Breast epithelium (tissue), 4 donors: ENCODE results near the gene LASP1NB.

ENCODE experiments used
- DNase-seq, 2 donors: peaks; one replicate each; pipeline ENCODE4 v3.0.0-alpha.2; 2019; ENCODE audit warnings: low spot score in 2 of 2
- H3K27ac ChIP-seq, 2 donors: fragments of 200-600 bp; sonication (generic) in 1 of 2; one replicate each; pipeline ENCODE4 v1.5.1; 2016 to 2019; ENCODE audit warnings: mild to moderate bottlenecking in 1 of 2
- H3K27me3 ChIP-seq, 2 donors: fragments of 200-600 bp; sonication (generic) in 1 of 2; one replicate each; pipeline versions ENCODE4 v1.5.1 to v1.6.0; 2017 to 2019; ENCODE audit warnings: control low read depth in 1 of 2, mild to moderate bottlenecking in 1 of 2
- H3K36me3 ChIP-seq: fragments of 200-600 bp; one replicate; pipeline ENCODE4 v1.5.1; 2019
- H3K4me1 ChIP-seq, 2 donors: fragments of 200-600 bp; sonication (generic); one replicate each; pipeline ENCODE4 v1.5.1; 2016 to 2019; ENCODE audit warnings: control low read depth in 1 of 2
- H3K4me3 ChIP-seq, 3 donors: fragments of 200-600 bp; sonication (generic); 1 replicate in 2 of 3; 2 replicates in 1 of 3; pipeline ENCODE4 v1.5.1; 2016 to 2019; ENCODE audit warnings: mild to moderate bottlenecking in 3 of 3, moderate library complexity in 2 of 3
- H3K9me3 ChIP-seq, 2 donors: fragments of 200-600 bp; sonication (generic) in 1 of 2; one replicate each; pipeline ENCODE4 v1.5.1; 2016 to 2019; ENCODE audit warnings: control low read depth in 1 of 2
- CTCF ChIP-seq, 3 donors: fragments of 450-650 bp; IDR thresholded peaks; one replicate each; pipeline ENCODE4 v1.5.1; 2016 to 2017; ENCODE audit warnings: antibody characterized with exemption in 3 of 3, mild to moderate bottlenecking in 3 of 3, moderate library complexity in 3 of 3
- POLR2A ChIP-seq: fragments of 450-650 bp; IDR thresholded peaks from one replicate; pipeline ENCODE4 v1.6.1; 2016; ENCODE audit warnings: antibody characterized with exemption, mild to moderate bottlenecking, moderate library complexity
- POLR2AphosphoS5 ChIP-seq, 3 donors: sonication (generic); formaldehyde crosslinking; IDR thresholded peaks; one replicate each; pipeline ENCODE4 v1.6.1; 2017; ENCODE audit warnings: antibody characterized with exemption in 3 of 3
- intact Hi-C: fragments of 100-400 bp; cut with DNase I; formaldehyde crosslinking; loops from one replicate; pipeline ENCODE4 v1.15.1; 2023; ENCODE audit warnings: low total_unique reads

LASP1NB gene

GRCh38 chr17:38958326-38958725 is 32.9 kb downstream of the LASP1NB start:
- DNase-seq = no peak
- intact Hi-C loops = no loop called here
- H3K27me3 ChIP-seq = no peaks in the 10 kb centered on the region
- H3K4me3 ChIP-seq = no peak overlapping the region
- H3K36me3 ChIP-seq = no peaks in the 10 kb centered on the region
- no peaks in the 10 kb centered on the region for H3K9me3 ChIP-seq
- no peaks in the 10 kb centered on the region for H3K4me1 ChIP-seq
- TF ChIP-seq POLR2AphosphoS5 (IDR thresholded peaks at IDR 0.05) (no peak), CTCF (IDR thresholded peaks at IDR 0.05) (no peak), POLR2A (no peak)
- no peak overlapping the region for H3K27ac ChIP-seq

DNA sequence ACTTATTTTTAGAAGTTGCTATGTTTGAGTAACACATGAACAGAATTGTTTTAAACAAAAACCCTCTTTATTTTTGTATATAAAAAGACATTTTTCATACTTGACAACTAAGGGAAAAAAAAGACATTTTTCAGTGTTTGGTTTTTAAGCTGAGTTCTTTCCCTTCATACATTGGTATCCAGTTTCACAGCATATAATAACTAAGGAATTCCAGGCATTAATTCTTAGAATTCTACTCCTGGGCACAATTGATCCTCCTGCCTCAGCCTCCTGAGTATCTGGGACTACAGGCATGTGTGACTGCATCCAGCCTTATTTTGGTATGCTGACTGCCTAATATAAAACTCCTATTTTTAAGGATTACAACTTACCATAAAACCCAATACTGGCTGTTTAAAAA is 33.3 kb downstream of the LASP1NB start:
- intact Hi-C loops = no loop called here
- no peaks in the 10 kb centered on the region for H3K4me1 ChIP-seq
- H3K36me3 ChIP-seq = no peaks in the 10 kb centered on the region
- H3K9me3 ChIP-seq = no peaks in the 10 kb centered on the region
- no peak overlapping the region for H3K27ac ChIP-seq
- DNase-seq = no peak
- H3K27me3 ChIP-seq = no peaks in the 10 kb centered on the region
- H3K4me3 ChIP-seq = no peak overlapping the region
- TF ChIP-seq CTCF (IDR thresholded peaks at IDR 0.05) = no peak
- no peak for TF ChIP-seq POLR2A
- TF ChIP-seq POLR2AphosphoS5 (IDR thresholded peaks at IDR 0.05) = no peak

DNA sequence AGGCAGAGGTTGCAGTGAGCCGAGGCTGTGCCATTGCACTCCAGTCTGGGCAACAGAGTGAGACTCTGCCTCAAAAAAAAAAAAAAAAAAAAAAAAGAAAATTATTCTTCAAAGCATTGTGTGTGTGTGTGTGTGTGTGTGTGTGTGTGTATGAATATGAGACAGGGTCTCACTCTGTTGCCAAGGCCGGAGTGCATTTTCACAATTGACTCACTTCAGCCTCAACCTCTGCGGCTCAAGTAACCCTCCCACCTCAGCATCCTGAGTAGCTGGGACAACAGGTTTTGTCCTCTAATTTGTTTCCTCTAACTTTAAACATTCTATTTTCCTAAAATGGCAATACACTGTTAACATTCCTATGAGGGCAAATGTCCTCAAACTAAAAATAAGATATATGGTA is 34.1 kb downstream of the LASP1NB start:
- Histone ChIP-seq H3K36me3 (no peaks in the 10 kb centered on the region), H3K27ac (no peak overlapping the region), H3K27me3 (no peaks in the 10 kb centered on the region), H3K9me3 (no peaks in the 10 kb centered on the region), H3K4me1 (no peaks in the 10 kb centered on the region), H3K4me3 (no peak overlapping the region)
- no peak for DNase-seq
- no peak for TF ChIP-seq POLR2AphosphoS5 (IDR thresholded peaks at IDR 0.05)
- no peak for TF ChIP-seq POLR2A
- no peak for TF ChIP-seq CTCF (IDR thresholded peaks at IDR 0.05)
- intact Hi-C loops = no loop called here

DNA sequence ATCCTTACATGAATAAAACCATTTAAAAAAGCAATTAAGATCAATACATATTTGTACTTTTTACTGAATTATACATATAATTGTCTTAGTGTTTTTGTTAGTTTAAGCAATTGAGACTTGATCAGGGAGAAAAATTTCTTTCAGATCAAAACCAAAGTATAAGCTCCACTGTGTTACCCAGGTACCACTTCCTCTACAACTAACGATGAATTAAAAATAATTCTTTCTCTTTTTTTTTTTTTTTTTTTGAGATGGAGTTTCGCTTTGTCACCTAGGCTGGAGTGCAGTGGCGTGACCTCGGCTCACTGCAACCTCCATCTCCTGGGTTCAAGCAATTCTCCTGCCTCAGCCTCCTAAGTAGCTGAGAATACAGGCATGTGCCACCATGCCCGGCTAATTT is 35.0 kb downstream of the LASP1NB start:
- Histone ChIP-seq H3K36me3 (no peaks in the 10 kb centered on the region), H3K27me3 (no peaks in the 10 kb centered on the region), H3K9me3 (no peaks in the 10 kb centered on the region), H3K27ac (no peak overlapping the region), H3K4me3 (no peak overlapping the region), H3K4me1 (no peaks in the 10 kb centered on the region)
- no peak for DNase-seq
- intact Hi-C loops = no loop called here
- TF ChIP-seq POLR2A = no peak
- no peak for TF ChIP-seq POLR2AphosphoS5 (IDR thresholded peaks at IDR 0.05)
- TF ChIP-seq CTCF (IDR thresholded peaks at IDR 0.05) = no peak

GRCh38 chr17:38961413-38961812 is 36.0 kb downstream of the LASP1NB start:
- H3K4me3 ChIP-seq = no peak overlapping the region
- no peaks in the 10 kb centered on the region for H3K27me3 ChIP-seq
- no peaks in the 10 kb centered on the region for H3K4me1 ChIP-seq
- H3K9me3 ChIP-seq = no peaks in the 10 kb centered on the region
- intact Hi-C loops = no loop called here
- DNase-seq = no peak
- no peak overlapping the region for H3K27ac ChIP-seq
- H3K36me3 ChIP-seq = no peaks in the 10 kb centered on the region
- TF ChIP-seq CTCF (IDR thresholded peaks at IDR 0.05) (no peak), POLR2AphosphoS5 (IDR thresholded peaks at IDR 0.05) (no peak), POLR2A (no peak)
